Ecto neural progenitor cell (in vitro differentiated cells): Measurements from ENCODE around the gene ABCC4.
"Not testable (repeated sequence)": the region's sequence is repeated elsewhere in the genome, so short reads cannot be mapped to it uniquely, and the experiment has no call there.

ENCODE experiments used
- DNase-seq: peaks from one replicate; pipeline ENCODE4 v3.0.0-alpha.2; 2018; ENCODE audit warnings: low spot score

The ABCC4 gene

DNA sequence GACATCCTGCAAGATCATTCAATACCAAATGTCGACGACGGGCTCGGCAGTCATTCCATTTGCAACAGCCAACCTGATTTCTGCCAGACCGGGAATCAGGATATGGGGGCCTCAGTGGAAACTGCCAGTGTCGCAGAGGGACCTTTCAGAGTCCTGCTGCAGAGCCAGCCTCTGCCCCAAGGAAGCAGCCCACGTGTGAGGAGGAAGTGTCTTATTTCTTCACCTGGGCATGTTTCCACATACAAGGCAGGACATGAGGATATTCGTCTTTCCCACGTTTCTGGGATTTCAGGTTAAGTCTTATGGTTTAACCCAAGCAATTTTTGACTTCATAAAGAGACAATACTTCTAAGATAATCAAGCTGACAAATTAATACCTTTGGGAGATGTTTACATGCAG lies 69.9 kb downstream of the ABCC4 start:
- no peak for DNase-seq

- no peak for DNase-seq
These were observed 71.4 kb downstream of the ABCC4 start for GRCh38 chr13:95229855-95230254.

GRCh38 chr13:95228130-95228529 lies 73.1 kb downstream of the ABCC4 start:
- no peak for DNase-seq

DNA sequence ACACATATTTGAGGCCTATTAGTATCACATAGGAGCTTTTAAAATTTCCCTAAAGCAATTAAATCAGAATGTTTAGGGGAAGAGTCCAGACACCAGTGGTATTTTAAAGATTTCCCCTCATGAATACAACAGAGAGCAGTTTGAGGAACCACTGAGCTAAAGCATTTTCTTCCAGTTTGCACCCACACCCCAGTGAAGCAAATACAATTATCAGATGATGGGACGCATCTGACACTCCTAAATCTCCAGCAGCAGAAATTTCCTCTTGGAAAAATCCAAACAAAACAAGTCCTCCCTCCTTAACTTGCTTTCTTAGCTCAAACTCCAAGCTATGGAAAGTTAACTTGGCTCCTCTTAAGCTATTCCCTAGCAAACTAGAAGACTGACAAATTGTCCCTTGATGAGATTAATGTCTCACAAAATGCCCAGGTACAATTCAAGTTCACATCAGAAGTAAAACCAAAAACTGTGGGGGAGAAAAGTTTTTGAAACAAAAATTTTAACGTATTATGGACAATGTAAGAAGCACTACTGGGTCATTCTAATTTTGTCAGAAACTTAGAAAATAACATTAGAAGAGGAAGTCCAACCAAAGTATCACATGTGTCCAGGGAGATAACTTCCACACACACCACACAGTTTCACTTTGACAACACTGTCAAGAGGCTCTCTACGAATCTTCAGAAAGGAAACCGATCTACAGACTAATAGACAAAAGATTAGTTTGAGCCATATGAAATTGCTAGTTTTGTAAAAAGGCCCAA lies 74.1 kb downstream of the ABCC4 start:
- no peak for DNase-seq

GRCh38 chr13:95226476-95226875 lies 74.8 kb downstream of the ABCC4 start:
- DNase-seq: no peak

- DNase-seq: no peak
These were observed 75.2 kb downstream of the ABCC4 start for GRCh38 chr13:95226050-95226449.

- no peak for DNase-seq
These were observed 77.2 kb downstream of the ABCC4 start for GRCh38 chr13:95224064-95224463.

GRCh38 chr13:95222733-95223018 lies 78.6 kb downstream of the ABCC4 start:
- no peak for DNase-seq

- DNase-seq: no peak
These were observed 79.1 kb downstream of the ABCC4 start for GRCh38 chr13:95221971-95222732.

- no peak for DNase-seq
These were observed 80.6 kb downstream of the ABCC4 start for GRCh38 chr13:95220611-95221010.

GRCh38 chr13:95217920-95218830 lies 83.1 kb downstream of the ABCC4 start:
- no peak for DNase-seq

GRCh38 chr13:95216182-95216581 lies 85.1 kb downstream of the ABCC4 start:
- no peak for DNase-seq

DNA sequence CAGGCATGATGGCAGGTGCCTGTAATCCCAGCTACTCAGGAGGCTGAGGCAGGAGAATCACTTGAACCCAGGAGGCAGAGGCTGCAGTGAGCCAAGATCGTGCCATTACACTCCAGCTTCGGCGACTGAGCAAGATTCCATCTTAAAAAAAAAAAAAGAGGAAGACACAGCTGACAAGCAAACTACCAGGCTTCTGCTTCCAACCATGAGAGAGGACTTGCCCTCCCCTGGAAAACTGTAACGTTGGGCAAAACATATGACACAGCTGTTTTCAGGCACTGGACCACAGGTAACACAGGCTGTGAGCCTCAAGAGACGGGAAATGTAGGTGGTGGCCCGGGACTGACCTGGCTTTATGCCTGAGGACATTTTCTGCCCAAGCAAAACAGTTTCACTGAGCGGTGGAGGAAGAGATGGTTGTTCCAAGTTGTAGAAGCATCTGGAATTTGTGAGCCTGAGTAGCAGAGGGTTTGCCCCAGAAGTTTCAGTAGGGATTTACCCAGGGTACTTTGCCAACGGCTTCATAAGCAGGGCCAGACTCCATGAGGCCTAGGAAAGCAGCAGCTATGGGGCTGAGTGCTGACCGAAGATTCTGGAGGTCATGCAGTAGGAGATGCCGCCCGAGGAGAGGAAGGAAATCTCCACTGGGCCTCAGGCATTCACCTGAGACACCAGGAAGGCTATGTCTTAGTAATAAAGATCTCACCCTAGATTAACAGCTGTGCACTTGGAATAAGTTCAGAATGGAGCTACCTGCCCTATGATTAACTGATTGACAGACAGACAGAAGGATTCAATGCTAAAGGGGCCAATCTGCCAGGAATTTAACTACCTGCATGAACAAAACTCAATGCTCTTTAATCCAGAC lies 88.0 kb downstream of the ABCC4 start:
- no peak for DNase-seq

DNA sequence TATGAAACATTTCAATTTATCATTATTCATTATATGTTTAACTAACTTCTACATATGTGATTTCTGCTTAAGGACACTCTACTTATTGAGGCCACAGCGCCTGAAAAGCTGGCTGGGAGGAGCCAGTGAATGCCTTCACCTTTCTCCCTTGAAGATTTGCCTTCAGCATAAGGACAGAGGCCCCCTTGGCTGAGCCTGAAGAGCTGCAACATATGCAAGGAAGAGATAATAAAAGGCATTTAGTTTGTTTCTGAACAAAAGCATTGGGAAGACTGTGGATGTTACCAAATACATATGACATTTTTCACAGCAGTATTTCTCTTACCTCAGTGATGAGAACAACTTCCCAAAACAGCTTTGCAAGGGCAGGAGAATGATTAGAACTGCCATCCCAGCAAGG lies 92.1 kb downstream of the ABCC4 start:
- no peak for DNase-seq

DNA sequence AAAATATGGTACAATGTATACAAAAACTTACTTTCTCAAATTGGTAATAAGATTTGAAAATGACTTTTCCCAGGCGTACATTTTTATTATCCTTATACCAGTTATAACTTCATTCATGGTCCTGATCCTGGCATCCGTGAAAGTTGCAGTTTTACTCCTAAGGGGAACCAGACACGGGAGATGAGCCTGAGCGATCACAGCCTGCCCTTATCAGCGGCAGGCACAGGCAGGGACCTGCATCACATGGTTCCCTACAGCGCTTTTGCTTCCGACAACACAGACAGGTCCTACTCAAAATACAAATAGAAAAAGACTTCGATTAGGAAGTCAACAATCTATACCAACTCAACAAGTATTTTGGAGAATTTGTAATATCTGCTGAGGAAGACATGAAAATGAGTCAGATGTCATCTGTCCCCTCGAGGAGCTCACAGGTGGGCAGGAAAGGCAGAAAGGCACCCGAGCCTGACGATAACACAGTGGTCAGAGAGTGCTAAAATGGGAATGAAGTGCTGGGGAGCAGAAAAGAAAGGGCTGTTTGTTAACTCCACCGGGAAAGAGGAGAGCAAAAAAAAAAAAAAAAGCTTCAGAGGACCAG lies 93.4 kb downstream of the ABCC4 start:
- no peak for DNase-seq

GRCh38 chr13:95206116-95206515 lies 95.1 kb downstream of the ABCC4 start:
- DNase-seq: no peak

DNA sequence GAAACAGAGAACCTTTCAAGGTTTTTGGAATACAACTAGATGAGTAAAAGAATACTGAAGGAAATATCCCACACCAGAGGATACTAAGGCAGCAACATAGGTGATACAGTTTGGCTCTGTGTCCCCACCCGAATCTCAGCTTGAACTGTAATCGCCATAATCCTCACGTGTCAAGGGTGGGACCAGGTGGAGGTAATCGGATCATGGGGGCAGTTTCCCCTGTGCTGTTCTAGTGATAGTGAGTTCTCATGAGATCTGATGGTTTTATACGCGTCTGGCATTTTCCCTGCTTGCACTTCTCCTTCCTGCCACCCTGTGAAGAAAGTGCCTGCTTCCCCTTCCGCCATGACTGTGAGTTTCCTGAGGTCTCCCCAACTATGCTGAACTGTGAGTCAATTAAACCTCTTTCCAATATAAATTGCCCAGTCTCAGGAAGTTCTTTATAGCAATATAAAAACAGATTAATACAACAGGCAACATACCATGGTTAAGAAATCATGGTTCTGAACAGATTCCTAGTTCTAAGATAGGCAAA lies 97.0 kb downstream of the ABCC4 start:
- no peak for DNase-seq

- no peak for DNase-seq
These were observed 99.2 kb downstream of the ABCC4 start for GRCh38 chr13:95201814-95202651.

GRCh38 chr13:95200386-95200957 lies 100.8 kb downstream of the ABCC4 start:
- DNase-seq: not testable (repeated sequence)

- no peak for DNase-seq
These were observed 101.4 kb downstream of the ABCC4 start for GRCh38 chr13:95199896-95200295.
